Heart right ventricle (tissue), 16 donors: ENCODE measurements around the gene TMEM79. TPM values are rescaled to one million over a fixed set of nuclear protein-coding genes. Genes with fewer than 3 reads are reported as not detected.

ENCODE experiments used
- ATAC-seq, 8 donors: fragments of 200-7000 bp; cut with Tn5 transposase; one replicate each; pipeline ENCODE4 v1.9.1; 2020; ENCODE audit warnings: mild to moderate bottlenecking in 8 of 8, moderate library complexity in 8 of 8, moderate number of reproducible peaks in 1 of 8
- DNase-seq, 2 donors: peaks; one replicate each; pipeline ENCODE4 v3.0.0-alpha.2; 2020
- H3K27ac ChIP-seq, 10 donors: fragments of 200-600 bp; sonication (generic) in 2 of 10; one replicate each; pipeline versions ENCODE4 v1.5.0 to v1.8.0; 2020 to 2022; ENCODE audit warnings: mild to moderate bottlenecking in 3 of 10
- H3K27me3 ChIP-seq, 7 donors: fragments of 200-600 bp; one replicate each; pipeline ENCODE4 v1.8.0; 2021 to 2022; ENCODE audit warnings: mild to moderate bottlenecking in 2 of 7
- H3K36me3 ChIP-seq, 9 donors: fragments of 200-600 bp; sonication (generic) in 1 of 9; one replicate each; pipeline versions ENCODE4 v1.5.0 to v1.8.0; 2020 to 2022; ENCODE audit warnings: mild to moderate bottlenecking in 2 of 9
- H3K4me1 ChIP-seq, 9 donors: fragments of 200-600 bp; sonication (generic) in 1 of 9; one replicate each; pipeline versions ENCODE4 v1.5.0 to v1.8.0; 2020 to 2022; ENCODE audit warnings: mild to moderate bottlenecking in 4 of 9
- H3K4me3 ChIP-seq, 10 donors: fragments of 200-600 bp; sonication (generic) in 2 of 10; one replicate each; pipeline versions ENCODE4 v1.5.0 to v1.8.0; 2020 to 2022; ENCODE audit warnings: mild to moderate bottlenecking in 7 of 10, moderate library complexity in 2 of 10
- H3K9me3 ChIP-seq, 11 donors: fragments of 200-600 bp in 10 of 11; sonication (generic) in 2 of 11; one replicate each; pipeline versions ENCODE4 v1.5.0 to v1.8.0; 2013 to 2022; ENCODE audit warnings: mild to moderate bottlenecking in 2 of 11, control low read depth in 1 of 11, moderate library complexity in 1 of 11
- CTCF ChIP-seq, 9 donors: fragments of 200-600 bp; sonication (generic) in 2 of 9; IDR thresholded peaks; one replicate each; pipeline versions ENCODE4 v1.5.0 to v1.8.0; 2021 to 2022; ENCODE audit warnings: antibody characterized with exemption in 9 of 9, mild to moderate bottlenecking in 5 of 9, moderate library complexity in 1 of 9
- WGBS, 2 donors: extraction: QIAGEN DNeasy Blood & Tissue Kit; methylation state at CpG; one replicate each; pipeline ENCODE4 v1.1.7; 2013; ENCODE audit warnings: inconsistent platforms in 1 of 2; 5-methylcytosine and 5-hydroxymethylcytosine counted together
- intact Hi-C, 10 donors: fragments of 100-400 bp; cut with DNase I; formaldehyde crosslinking; loops; one replicate each; pipeline versions ENCODE4 v1.11.1 to v1.14.2; 2022
- polyA plus RNA-seq, 2 donors: library from polyadenylated mRNA; stranded (reverse); fragments of 200-250 nt; gene quantifications; one replicate each; pipeline ENCODE4 v1.2.3, GENCODE V29; 2013
- total RNA-seq, 10 donors: library from RNA; stranded (reverse); fragmentation: NEBNext Ultra II Directional in 3 of 10; extraction: Animal tissue kit (Norgen Biotek cat#: 25700) in 3 of 10; gene quantifications; one replicate each; pipeline versions ENCODE4 v1.2.1 to v1.2.4, GENCODE V29; 2021 to 2023
- donor health status: Arrhythmogenic right ventricular cardiomyopathy.
- donor health status: ischemic (EF 13 %, LVEDD 7.1; RV severe dilation, severe dysfunction).
- donor health status: healthy with polysubstance abuse.
- donor health status: DM: no; HTN: yes; CAD: no.
- donor health status: DM: no; HTN: no; CAD: no.
- donor health status: ischemic (EF 25% LVEDD 6.9; RV normal size, moderate dysfunction).
- donor health status: ischemic (EF 25% LVEDD 5.7; RV mildly dilated, moderate dysfunction).
- donor health status: healthy.
- donor health status: DM: yes; HTN: yes; CAD: no.
- donor health status: Ischemic cardiomyopathy.
- donor health status: ischemic (EF 35%, LVEDD 5.7; RV mildly dilated, moderate dysfunction).
- donor health status: nonischemic (EF 11% LVEDD 7.7; RV severe dilation, severe dysfunction).
- donor health status: DM: yes; HTN: yes; CAD: no.
- donor health status: PGD.
- donor health status: ischemic (EF 29% LVEDD 5.4; RV normal size, mild dysfunction).
- donor health status: nonischemic (EF 23%, LVEDD 6.1; RV moderate dilation, normal function).

Gene TMEM79
- total and polyA plus RNA-seq, 12 donors: 0.82 to 2.3 (median 1.7) TPM

GRCh38 chr1:156245451-156246232 lies 38.5 kb upstream of the TMEM79 start:
- WGBS, 2 donors: 5 to 6% methylated on average over 68 to 69 of the region's 69 CpGs
- peaks cover 24 to 42% (median 34%) of the 10 kb centered on the region in 9 donors for H3K4me1 ChIP-seq
- peaks cover 0 to 23% (median 8%) of the 10 kb centered on the region in 7 donors for H3K27me3 ChIP-seq
- no peaks in the 10 kb centered on the region for H3K9me3 ChIP-seq
- no peak for DNase-seq
- peak in 3 of 8 donors; percentile 2 to 15 (median 6) for ATAC-seq
- TF ChIP-seq CTCF (IDR thresholded peaks at IDR 0.05): no peak
- H3K4me3 ChIP-seq: peak overlapping the region in 9 of 10 donors; percentile 9 to 44 (median 36)
- H3K27ac ChIP-seq: no peak overlapping the region
- intact Hi-C loops: no loop called here
- peaks cover 0 to 38% (median 5%) of the 10 kb centered on the region in 9 donors for H3K36me3 ChIP-seq

- no peak overlapping the region for H3K27ac ChIP-seq
- peaks cover 0 to 39% (median 12%) of the 10 kb centered on the region in 9 donors for H3K36me3 ChIP-seq
- ATAC-seq: no peak
- H3K27me3 ChIP-seq: peaks cover 0 to 23% (median 8%) of the 10 kb centered on the region in 7 donors
- TF ChIP-seq CTCF (IDR thresholded peaks at IDR 0.05): no peak
- no peaks in the 10 kb centered on the region for H3K9me3 ChIP-seq
- no peak for DNase-seq
- 51 to 53% methylated on average over 10 of the region's 10 CpGs for WGBS, 2 donors
- intact Hi-C loops: no loop called here
- peak overlapping the region in 3 of 10 donors; percentile 37 to 44 (median 40) for H3K4me3 ChIP-seq
- H3K4me1 ChIP-seq: peaks cover 27 to 48% (median 40%) of the 10 kb centered on the region in 9 donors
Measured at GRCh38 chr1:156246241-156246780, 37.8 kb upstream of the TMEM79 start.

DNA sequence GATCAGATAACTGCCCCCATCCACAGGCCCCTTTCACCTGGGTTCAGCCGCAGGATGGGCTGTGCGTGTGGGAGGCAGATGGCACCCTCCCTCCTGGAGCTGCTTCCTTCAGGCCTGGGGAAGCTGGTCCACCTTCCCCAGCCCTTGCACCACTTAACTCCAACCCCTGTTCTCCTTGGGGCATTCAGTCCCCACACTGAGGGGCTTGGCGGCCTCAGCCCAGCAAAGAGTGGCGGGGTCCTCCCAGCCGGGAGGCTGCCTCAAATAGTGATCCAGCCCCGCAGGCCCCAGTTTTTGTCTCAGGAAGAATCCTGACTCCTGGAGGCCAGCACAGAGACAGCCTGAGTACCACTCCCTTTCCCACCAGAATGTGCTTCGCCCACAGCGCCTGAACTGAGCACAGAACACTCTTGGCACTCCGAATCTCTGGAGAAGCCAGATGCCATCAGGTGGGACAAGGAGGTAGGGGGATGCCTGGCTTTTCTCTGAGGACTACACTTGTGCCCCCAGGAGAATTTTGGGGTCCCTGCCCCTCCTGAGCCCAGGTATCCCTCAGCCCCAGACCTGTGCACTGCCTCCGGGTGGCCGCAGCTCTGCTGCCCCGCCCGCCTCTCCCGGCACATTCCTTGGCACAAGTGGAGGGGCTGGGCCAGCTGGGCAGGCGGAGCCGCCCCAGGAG lies 37.2 kb upstream of the TMEM79 start:
- H3K9me3 ChIP-seq: no peaks in the 10 kb centered on the region
- H3K4me1 ChIP-seq: peaks cover 29 to 53% (median 41%) of the 10 kb centered on the region in 9 donors
- no peak overlapping the region for H3K27ac ChIP-seq
- peaks cover 0 to 39% (median 18%) of the 10 kb centered on the region in 9 donors for H3K36me3 ChIP-seq
- intact Hi-C loops: no loop called here
- DNase-seq (no peak), ATAC-seq (peak in 7 of 8 donors; percentile 8 to 43 (median 39))
- TF ChIP-seq CTCF (IDR thresholded peaks at IDR 0.05): no peak
- WGBS, 2 donors: 51 to 55% methylated on average over 15 to 16 of the region's 16 CpGs
- H3K27me3 ChIP-seq: peaks cover 0 to 23% (median 8%) of the 10 kb centered on the region in 7 donors
- H3K4me3 ChIP-seq: no peak overlapping the region
